HL-60 (cell line): ENCODE measurements around the gene ZSWIM9.

Experiments
- DNase-seq, 2 experiments: peaks; one replicate each; pipeline ENCODE4 v3.0.0-alpha.2; 2010 to 2020; ENCODE audit warnings: low read depth in 1 of 2, low spot score in 1 of 2
- H3K27ac ChIP-seq: fragments of 250-450 bp; sonication (Bioruptor Pico); replicated peaks from 2 replicates; pipeline ENCODE4 v1.5.1; 2020; ENCODE audit warnings: mild to moderate bottlenecking, moderate library complexity
- H3K27me3 ChIP-seq: fragments of 250-450 bp; sonication (Bioruptor Pico); 2 replicates; pipeline ENCODE4 v1.5.1; 2021; ENCODE audit warnings: mild to moderate bottlenecking, moderate library complexity; ENCODE audit not compliant: insufficient read depth, poor library complexity, severe bottlenecking
- H3K4me3 ChIP-seq: replicated peaks from 2 replicates; pipeline ENCODE4 v1.5.1; 2011; ENCODE audit warnings: mild to moderate bottlenecking, control low read depth, low read length; ENCODE audit not compliant: insufficient read depth
- GABPA ChIP-seq: IDR thresholded peaks from 2 replicates; pipeline ENCODE4 v1.6.1; 2012; ENCODE audit warnings: low read depth
- POLR2AphosphoS5 ChIP-seq: IDR thresholded peaks from 2 replicates; pipeline ENCODE4 v1.6.1; 2012; ENCODE audit warnings: low read depth
- SPI1 ChIP-seq: IDR thresholded peaks from 2 replicates; pipeline ENCODE4 v1.6.1; 2012; ENCODE audit warnings: low read depth, mild to moderate bottlenecking, borderline replicate concordance
- TF ChIP-seq, protein P1 (sequence below): IDR thresholded peaks from one replicate; pipeline ENCODE4 v1.5.1; 2011; ENCODE audit warnings: low read length, control low read depth, inconsistent platforms; ENCODE audit not compliant: insufficient read depth
- TF ChIP-seq, protein P2 (sequence below): IDR thresholded peaks from 2 replicates; pipeline ENCODE4 v1.6.1; 2012; ENCODE audit warnings: low read depth; ENCODE audit not compliant: insufficient replicate concordance

Gene ZSWIM9

DNA sequence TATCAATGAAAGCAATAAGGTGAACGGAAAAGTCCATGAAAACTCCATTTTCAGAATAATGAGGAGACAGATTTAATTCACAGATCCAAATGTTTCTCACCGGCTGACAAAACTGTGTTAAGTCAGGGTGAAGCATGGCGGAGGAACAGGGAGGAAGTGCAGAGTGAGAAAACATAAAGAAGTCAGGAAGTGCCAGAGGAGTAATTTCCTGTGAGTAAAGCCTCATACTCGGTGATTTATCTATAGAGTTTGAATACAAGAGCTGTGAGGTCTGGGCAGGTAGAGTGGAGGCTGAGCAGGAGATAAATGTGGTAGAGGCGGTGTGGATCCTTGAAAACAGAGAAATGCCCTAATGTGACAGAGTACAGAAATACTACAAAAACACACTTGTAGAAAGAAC lies 73.8 kb downstream of the ZSWIM9 start:
- H3K27me3 ChIP-seq = no peaks in the 10 kb centered on the region
- peak in 1 of 2 experiments; percentile 46 for DNase-seq
- no peak overlapping the region for H3K4me3 ChIP-seq
- TF ChIP-seq, protein P1, sequence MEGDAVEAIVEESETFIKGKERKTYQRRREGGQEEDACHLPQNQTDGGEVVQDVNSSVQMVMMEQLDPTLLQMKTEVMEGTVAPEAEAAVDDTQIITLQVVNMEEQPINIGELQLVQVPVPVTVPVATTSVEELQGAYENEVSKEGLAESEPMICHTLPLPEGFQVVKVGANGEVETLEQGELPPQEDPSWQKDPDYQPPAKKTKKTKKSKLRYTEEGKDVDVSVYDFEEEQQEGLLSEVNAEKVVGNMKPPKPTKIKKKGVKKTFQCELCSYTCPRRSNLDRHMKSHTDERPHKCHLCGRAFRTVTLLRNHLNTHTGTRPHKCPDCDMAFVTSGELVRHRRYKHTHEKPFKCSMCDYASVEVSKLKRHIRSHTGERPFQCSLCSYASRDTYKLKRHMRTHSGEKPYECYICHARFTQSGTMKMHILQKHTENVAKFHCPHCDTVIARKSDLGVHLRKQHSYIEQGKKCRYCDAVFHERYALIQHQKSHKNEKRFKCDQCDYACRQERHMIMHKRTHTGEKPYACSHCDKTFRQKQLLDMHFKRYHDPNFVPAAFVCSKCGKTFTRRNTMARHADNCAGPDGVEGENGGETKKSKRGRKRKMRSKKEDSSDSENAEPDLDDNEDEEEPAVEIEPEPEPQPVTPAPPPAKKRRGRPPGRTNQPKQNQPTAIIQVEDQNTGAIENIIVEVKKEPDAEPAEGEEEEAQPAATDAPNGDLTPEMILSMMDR = no peak
- TF ChIP-seq, protein P2, sequence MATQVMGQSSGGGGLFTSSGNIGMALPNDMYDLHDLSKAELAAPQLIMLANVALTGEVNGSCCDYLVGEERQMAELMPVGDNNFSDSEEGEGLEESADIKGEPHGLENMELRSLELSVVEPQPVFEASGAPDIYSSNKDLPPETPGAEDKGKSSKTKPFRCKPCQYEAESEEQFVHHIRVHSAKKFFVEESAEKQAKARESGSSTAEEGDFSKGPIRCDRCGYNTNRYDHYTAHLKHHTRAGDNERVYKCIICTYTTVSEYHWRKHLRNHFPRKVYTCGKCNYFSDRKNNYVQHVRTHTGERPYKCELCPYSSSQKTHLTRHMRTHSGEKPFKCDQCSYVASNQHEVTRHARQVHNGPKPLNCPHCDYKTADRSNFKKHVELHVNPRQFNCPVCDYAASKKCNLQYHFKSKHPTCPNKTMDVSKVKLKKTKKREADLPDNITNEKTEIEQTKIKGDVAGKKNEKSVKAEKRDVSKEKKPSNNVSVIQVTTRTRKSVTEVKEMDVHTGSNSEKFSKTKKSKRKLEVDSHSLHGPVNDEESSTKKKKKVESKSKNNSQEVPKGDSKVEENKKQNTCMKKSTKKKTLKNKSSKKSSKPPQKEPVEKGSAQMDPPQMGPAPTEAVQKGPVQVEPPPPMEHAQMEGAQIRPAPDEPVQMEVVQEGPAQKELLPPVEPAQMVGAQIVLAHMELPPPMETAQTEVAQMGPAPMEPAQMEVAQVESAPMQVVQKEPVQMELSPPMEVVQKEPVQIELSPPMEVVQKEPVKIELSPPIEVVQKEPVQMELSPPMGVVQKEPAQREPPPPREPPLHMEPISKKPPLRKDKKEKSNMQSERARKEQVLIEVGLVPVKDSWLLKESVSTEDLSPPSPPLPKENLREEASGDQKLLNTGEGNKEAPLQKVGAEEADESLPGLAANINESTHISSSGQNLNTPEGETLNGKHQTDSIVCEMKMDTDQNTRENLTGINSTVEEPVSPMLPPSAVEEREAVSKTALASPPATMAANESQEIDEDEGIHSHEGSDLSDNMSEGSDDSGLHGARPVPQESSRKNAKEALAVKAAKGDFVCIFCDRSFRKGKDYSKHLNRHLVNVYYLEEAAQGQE = no peak
- TF ChIP-seq SPI1 (peak; percentile 93), POLR2AphosphoS5 (no peak), GABPA (no peak)
- H3K27ac ChIP-seq = peak overlapping the region; percentile 51

DNA sequence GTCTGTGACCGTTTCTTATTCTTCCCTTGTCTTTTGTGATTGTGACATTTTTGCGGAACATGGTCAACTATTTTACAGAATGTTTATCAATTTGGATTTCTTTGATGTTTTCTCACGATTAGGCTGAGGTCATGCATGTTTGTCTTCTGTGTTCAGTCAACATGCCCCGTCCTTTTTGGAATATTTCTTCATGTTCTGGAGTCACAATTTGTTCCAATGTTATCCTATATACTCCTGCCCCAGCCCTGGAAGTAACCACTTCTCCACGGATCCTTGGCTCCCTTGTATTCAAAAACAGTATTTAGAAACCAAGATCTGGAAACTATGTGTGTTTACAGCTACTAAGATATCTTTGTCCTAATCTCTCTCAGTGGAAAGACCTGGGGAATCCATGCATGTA lies 75.6 kb downstream of the ZSWIM9 start:
- DNase-seq = no peak
- no peak overlapping the region for H3K27ac ChIP-seq
- TF ChIP-seq SPI1 (no peak), POLR2AphosphoS5 (no peak), GABPA (no peak)
- TF ChIP-seq, protein P2 = no peak
- TF ChIP-seq, protein P1 = no peak
- H3K4me3 ChIP-seq = no peak overlapping the region
- H3K27me3 ChIP-seq = no peaks in the 10 kb centered on the region

DNA sequence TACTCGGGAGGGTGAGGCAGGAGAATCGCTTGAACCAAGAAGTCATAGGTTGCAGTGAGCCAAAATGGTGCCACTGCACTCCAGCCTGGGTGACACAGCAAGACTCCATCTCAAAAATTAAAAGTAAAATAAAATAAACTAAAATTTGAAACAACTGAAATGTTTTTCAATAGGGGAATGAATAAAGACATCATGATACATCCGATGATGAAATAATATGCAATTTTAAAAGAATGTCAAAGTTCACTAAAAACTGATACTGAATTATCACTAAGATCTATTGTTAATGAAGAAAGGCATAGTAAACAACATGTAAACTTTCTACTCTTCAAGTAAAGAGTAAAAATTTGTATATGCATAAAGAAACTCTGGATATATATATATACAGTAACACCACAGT lies 76.7 kb downstream of the ZSWIM9 start:
- no peak overlapping the region for H3K27ac ChIP-seq
- TF ChIP-seq POLR2AphosphoS5 = no peak
- no peak for TF ChIP-seq SPI1
- TF ChIP-seq, protein P2 = no peak
- TF ChIP-seq, protein P1 = no peak
- TF ChIP-seq GABPA = no peak
- no peak for DNase-seq
- H3K4me3 ChIP-seq = no peak overlapping the region
- H3K27me3 ChIP-seq = no peaks in the 10 kb centered on the region
